Endothelial cell of umbilical vein (primary cell): ENCODE measurements around the gene KRTAP1-1. TPM values are rescaled to one million over a fixed set of nuclear protein-coding genes. Genes with fewer than 3 reads are reported as not detected.
"Not testable (repeated sequence)": the region's sequence is repeated elsewhere in the genome, so short reads cannot be mapped to it uniquely, and the experiment has no call there.

ENCODE experiments used
- BruUV-seq: library from RNA; stranded (reverse); fragments of 400-500 nt; replicated peaks from 2 replicates; lab custom pipeline; 2021; lab: Mats Ljungman, UMichigan
- CTCF ChIA-PET: fragments of 300-600, 350-600 bp; sonication (Branson Sonifier 250); formaldehyde crosslinking; loops from one replicate; lab custom pipeline; 2021; ENCODE audit warnings: antibody characterized with exemption, inconsistent platforms; lab: Charles Lee
- POLR2A ChIA-PET: fragments of 300-600, 350-600 bp; sonication (Branson Sonifier 250); formaldehyde crosslinking; loops from one replicate; lab custom pipeline; 2021; ENCODE audit warnings: antibody characterized with exemption, inconsistent platforms; lab: Charles Lee
- DNase-seq: peaks from one replicate; pipeline ENCODE4 v3.0.0-alpha.2; 2011; ENCODE audit warnings: low read depth, low spot score
- FAIRE-seq: peaks from 2 replicates; lab custom pipeline; 2011; peaks lifted over from hg19 to GRCh38; lab: Jason Lieb, UNC
- H2AFZ ChIP-seq: 2 replicates; pipeline ENCODE4 v1.6.0; 2012; ENCODE audit warnings: low read depth, low read length, control low read depth, inconsistent platforms
- H3K27ac ChIP-seq: 2 replicates; pipeline ENCODE4 v1.5.1; 2011; ENCODE audit warnings: low read depth, mild to moderate bottlenecking, control low read depth, low read length, moderate library complexity; ENCODE audit not compliant: insufficient read depth
- H3K27me3 ChIP-seq, 2 experiments: 2 replicates each; pipeline versions ENCODE4 v1.6.0 to v1.6.1; 2011; ENCODE audit warnings: low read length in 2 of 2, mixed read lengths in 1 of 2; ENCODE audit not compliant: control insufficient read depth in 2 of 2, insufficient read depth in 2 of 2
- H3K36me3 ChIP-seq, 2 experiments: 2 replicates in 1 of 2; 3 replicates in 1 of 2; pipeline ENCODE4 v1.5.1; 2011; ENCODE audit warnings: low read length in 2 of 2, mild to moderate bottlenecking in 1 of 2, moderate library complexity in 1 of 2; ENCODE audit not compliant: control insufficient read depth in 2 of 2, insufficient read depth in 2 of 2; ENCODE audit errors: extremely low read depth in 1 of 2
- H3K4me1 ChIP-seq: 3 replicates; pipeline ENCODE4 v1.5.1; 2011; ENCODE audit warnings: mild to moderate bottlenecking, low read length; ENCODE audit not compliant: control insufficient read depth, insufficient read depth; ENCODE audit errors: extremely low read depth
- H3K4me2 ChIP-seq: 2 replicates; pipeline ENCODE4 v1.6.1; 2011; ENCODE audit warnings: low read length, control low read depth, mixed read lengths; ENCODE audit not compliant: insufficient read depth
- H3K4me3 ChIP-seq, 3 experiments: fragments of 200-600 bp in 1 of 3; sonication (generic), shearing (Covaris generic) in 1 of 3; replicated peaks in 1 of 3; 2 replicates each; pipeline ENCODE4 v1.5.1; 2011 to 2016; ENCODE audit warnings: control low read depth in 3 of 3, low read length in 3 of 3, mild to moderate bottlenecking in 2 of 3, inconsistent platforms in 1 of 3, low read depth in 1 of 3, moderate library complexity in 1 of 3; ENCODE audit not compliant: insufficient read depth in 1 of 3
- H3K79me2 ChIP-seq: 2 replicates; pipeline ENCODE4 v1.6.0; 2012; ENCODE audit warnings: low read length, inconsistent platforms; ENCODE audit not compliant: control insufficient read depth, insufficient read depth
- H3K9ac ChIP-seq: replicated peaks from 2 replicates; pipeline ENCODE3; 2011; ENCODE audit warnings: low read length, control low read depth; ENCODE audit not compliant: insufficient read depth; ENCODE audit errors: extremely low read depth
- H3K9me1 ChIP-seq: replicated peaks from 3 replicates; pipeline ENCODE4 v1.6.0; 2011; ENCODE audit warnings: mild to moderate bottlenecking, low read length; ENCODE audit not compliant: control insufficient read depth, insufficient read depth; ENCODE audit errors: extremely low read depth
- H3K9me3 ChIP-seq: replicated peaks from 2 replicates; pipeline ENCODE4 v1.5.1; 2012; ENCODE audit warnings: low read length, inconsistent platforms; ENCODE audit not compliant: control insufficient read depth, insufficient read depth
- H4K20me1 ChIP-seq: replicated peaks from 2 replicates; pipeline ENCODE3; 2011; ENCODE audit warnings: mild to moderate bottlenecking, low read length; ENCODE audit not compliant: control insufficient read depth, insufficient read depth; ENCODE audit errors: extremely low read depth
- CTCF ChIP-seq, 2 donors: IDR thresholded peaks; 1 replicate in 1 of 2; 2 replicates in 1 of 2; pipeline ENCODE4 v1.5.1; 2011; ENCODE audit warnings: low read length in 2 of 2, mild to moderate bottlenecking in 2 of 2, moderate library complexity in 2 of 2, control low read depth in 1 of 2, inconsistent platforms in 1 of 2, low read depth in 1 of 2; ENCODE audit not compliant: insufficient read depth in 1 of 2; ENCODE audit errors: extremely low read depth in 1 of 2
- EZH2 ChIP-seq: IDR thresholded peaks from 2 replicates; pipeline ENCODE4 v1.6.1; 2012; ENCODE audit warnings: borderline replicate concordance, low read depth, mild to moderate bottlenecking, moderate library complexity, low read length, inconsistent platforms; ENCODE audit not compliant: severe bottlenecking
- FOS ChIP-seq: IDR thresholded peaks from 2 replicates; pipeline ENCODE4 v1.6.1; 2011; ENCODE audit warnings: mild to moderate bottlenecking, low read length, moderate library complexity, borderline replicate concordance; ENCODE audit not compliant: insufficient read depth
- GATA2 ChIP-seq: IDR thresholded peaks from 2 replicates; pipeline ENCODE4 v1.7.0; 2011; ENCODE audit warnings: low read depth, mild to moderate bottlenecking, moderate library complexity, mixed read lengths, low read length; ENCODE audit not compliant: insufficient read length, insufficient read depth
- JUN ChIP-seq: IDR thresholded peaks from 2 replicates; pipeline ENCODE4 v1.6.1; 2011; ENCODE audit warnings: borderline replicate concordance, low read depth; ENCODE audit not compliant: insufficient read length, insufficient read depth
- MAX ChIP-seq: IDR thresholded peaks from 2 replicates; pipeline ENCODE4 v1.6.1; 2011; ENCODE audit not compliant: insufficient read depth, insufficient read length
- MYC ChIP-seq: IDR thresholded peaks from one replicate; pipeline ENCODE4 v1.6.1; 2011; ENCODE audit warnings: mild to moderate bottlenecking, low read depth, low read length
- POLR2A ChIP-seq: IDR thresholded peaks from 2 replicates; pipeline ENCODE4 v1.6.1; 2012; ENCODE audit warnings: low read depth, mild to moderate bottlenecking, control low read depth, low read length
- POLR2AphosphoS5 ChIP-seq: IDR thresholded peaks from 2 replicates; pipeline ENCODE4 v1.6.1; 2012; ENCODE audit warnings: low read depth, mild to moderate bottlenecking, control low read depth, low read length, moderate library complexity; ENCODE audit not compliant: insufficient read depth
- dilution Hi-C: fragments of 300-500 bp; cut with MboI; formaldehyde crosslinking; loops from one replicate; pipeline ENCODE4 v1.15.0; 2019; ENCODE audit warnings: low sequenced_read_pairs; ENCODE audit not compliant: extremely low pct_ligation_motif_present
- intact Hi-C: fragments of 100-400 bp; cut with micrococcal nuclease; formaldehyde crosslinking; loops from one replicate; pipeline ENCODE4 v1.10.0; 2022
- polyA plus RNA-seq, 4 experiments: library from polyadenylated mRNA; depleted of rRNA in 3 of 4; stranded (reverse) in 3 of 4; unstranded in 1 of 4; fragments of >200 nt; gene quantifications; 2 replicates each; pipeline versions ENCODE4 v1.2.1 to v1.2.3, GENCODE V29; 2011 to 2012; ENCODE audit warnings: missing spikeins in 1 of 4
- total RNA-seq: library from RNA; stranded (reverse); gene quantifications from 2 replicates; pipeline ENCODE4 v1.2.3, GENCODE V29; 2021

KRTAP1-1 gene
- total and polyA plus RNA-seq, 2 donors (not counting 3 experiments of a cell fraction or from before 2014, with no cell fraction given): not detected

GRCh38 chr17:41001795-41002194 lies 39.5 kb downstream of the KRTAP1-1 start:
- no peak for DNase-seq
- POLR2A ChIA-PET: no interaction called here
- Histone ChIP-seq H3K9me3 (no peaks in the 10 kb centered on the region), H3K4me2 (no peak overlapping the region), H3K4me3 (no peak overlapping the region), H3K79me2 (no peaks in the 10 kb centered on the region), H3K27ac (no peak overlapping the region), H3K27me3 (peaks cover 0 to 2% of the 10 kb centered on the region in 2 experiments), H3K4me1 (no peaks in the 10 kb centered on the region), H2AFZ (no peak overlapping the region), H3K9me1 (no peaks in the 10 kb centered on the region), H4K20me1 (no peaks in the 10 kb centered on the region), H3K9ac (no peak overlapping the region), H3K36me3 (no peaks in the 10 kb centered on the region)
- TF ChIP-seq GATA2 (no peak), POLR2AphosphoS5 (no peak), CTCF (IDR thresholded peaks at IDR 0.05; ENCODE audit: extremely low read depth in 1 of 2, insufficient read depth in 1 of 2, low read depth in 1 of 2, low read length in 2 of 2) (no peak), MYC (no peak), FOS (no peak), POLR2A (no peak), MAX (no peak), EZH2 (no peak), JUN (no peak)
- no TSS peak for BruUV-seq
- FAIRE-seq: no peak
- CTCF ChIA-PET: no interaction called here
- intact Hi-C loops: no loop called here
- dilution Hi-C loops: no loop called here

- H3K79me2 ChIP-seq, POLR2A ChIA-PET, H4K20me1 ChIP-seq, H3K36me3 ChIP-seq, BruUV-seq, H3K27me3 ChIP-seq, H3K27ac ChIP-seq, H3K4me3 ChIP-seq, H3K4me1 ChIP-seq, intact Hi-C loops, H2AFZ ChIP-seq, H3K9me3 ChIP-seq, H3K4me2 ChIP-seq, dilution Hi-C loops, FAIRE-seq, H3K9me1 ChIP-seq, DNase-seq, CTCF ChIA-PET, H3K9ac ChIP-seq: not testable (repeated sequence)
Observed at GRCh38 chr17:40999563-40999962, 41.7 kb downstream of the KRTAP1-1 start, which contains the start of gene KRTAP3-2. KRTAP3-2 (minus strand) TSS chr17:40999906; CDS start chr17:40999853, 53 bp downstream.
